PFSK-1 (cell line): ENCODE results near the gene SEMA4G.

Experiments used
- FOXP2 ChIP-seq: optimal IDR thresholded peaks from 2 replicates; pipeline ENCODE3; 2011; ENCODE audit warnings: borderline replicate concordance, control low read depth, inconsistent platforms; ENCODE audit not compliant: insufficient read depth; ENCODE audit errors: extremely low read length, extremely low read depth
- POLR2AphosphoS5 ChIP-seq: IDR thresholded peaks from 2 replicates; pipeline ENCODE4 v1.6.1; 2012; ENCODE audit warnings: low read depth, mild to moderate bottlenecking, control low read depth, low read length, moderate library complexity
- SIN3A ChIP-seq: IDR thresholded peaks from 2 replicates; pipeline ENCODE4 v1.6.1; 2012; ENCODE audit warnings: mild to moderate bottlenecking, low read length, moderate library complexity, borderline replicate concordance; ENCODE audit not compliant: insufficient read depth
- TAF1 ChIP-seq: IDR thresholded peaks from 2 replicates; pipeline ENCODE4 v1.6.1; 2012; ENCODE audit warnings: low read length, control low read depth, borderline replicate concordance; ENCODE audit not compliant: insufficient read depth
- TF ChIP-seq, protein P1 (sequence below), 2 experiments: IDR thresholded peaks; 2 replicates each; pipeline versions ENCODE4 v1.6.1 to v1.8.0; 2011 to 2012; ENCODE audit warnings: low read depth in 2 of 2, low read length in 2 of 2, control low read depth in 1 of 2, inconsistent platforms in 1 of 2, mild to moderate bottlenecking in 1 of 2, moderate library complexity in 1 of 2; ENCODE audit not compliant: insufficient read depth in 1 of 2

Gene SEMA4G

DNA sequence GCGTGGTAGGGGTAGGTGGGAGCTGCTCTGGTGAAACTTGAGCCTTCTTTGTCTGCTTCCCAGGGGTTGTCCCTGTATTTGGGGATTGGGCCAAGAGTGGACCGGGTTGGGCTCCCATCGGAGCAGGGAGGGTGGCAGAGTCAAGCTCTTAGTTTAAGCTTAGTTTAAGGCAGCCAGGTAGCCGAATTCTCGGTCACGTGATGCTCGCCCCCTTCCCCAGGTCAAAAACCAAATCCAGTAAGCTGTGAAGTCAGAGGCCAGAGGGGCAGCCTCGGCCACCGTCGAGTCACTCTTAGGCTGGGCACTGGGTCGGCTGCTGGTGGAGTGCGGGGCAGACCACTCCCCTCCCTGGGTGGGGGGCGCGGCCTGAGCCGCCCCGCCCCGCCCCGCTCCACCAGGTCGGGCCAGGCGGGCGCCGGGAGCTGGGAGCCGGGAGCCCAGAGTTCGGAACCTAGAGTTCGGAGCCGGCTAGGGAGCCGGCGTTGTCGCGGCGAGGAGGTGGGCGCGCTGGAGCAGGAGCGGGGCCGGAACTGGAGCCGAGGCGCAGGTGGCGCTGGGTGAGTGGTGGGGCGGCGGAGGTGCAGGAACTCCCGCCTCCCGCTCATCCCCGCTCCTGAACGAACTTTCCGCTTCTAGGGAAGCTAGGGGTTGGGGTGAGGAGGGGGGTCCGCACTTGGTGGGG is 27.5 kb downstream of the SEMA4G start:
- TF ChIP-seq FOXP2 (no peak), TAF1 (no peak), POLR2AphosphoS5 (peak; percentile 62), SIN3A (no peak)
- TF ChIP-seq, protein P1, sequence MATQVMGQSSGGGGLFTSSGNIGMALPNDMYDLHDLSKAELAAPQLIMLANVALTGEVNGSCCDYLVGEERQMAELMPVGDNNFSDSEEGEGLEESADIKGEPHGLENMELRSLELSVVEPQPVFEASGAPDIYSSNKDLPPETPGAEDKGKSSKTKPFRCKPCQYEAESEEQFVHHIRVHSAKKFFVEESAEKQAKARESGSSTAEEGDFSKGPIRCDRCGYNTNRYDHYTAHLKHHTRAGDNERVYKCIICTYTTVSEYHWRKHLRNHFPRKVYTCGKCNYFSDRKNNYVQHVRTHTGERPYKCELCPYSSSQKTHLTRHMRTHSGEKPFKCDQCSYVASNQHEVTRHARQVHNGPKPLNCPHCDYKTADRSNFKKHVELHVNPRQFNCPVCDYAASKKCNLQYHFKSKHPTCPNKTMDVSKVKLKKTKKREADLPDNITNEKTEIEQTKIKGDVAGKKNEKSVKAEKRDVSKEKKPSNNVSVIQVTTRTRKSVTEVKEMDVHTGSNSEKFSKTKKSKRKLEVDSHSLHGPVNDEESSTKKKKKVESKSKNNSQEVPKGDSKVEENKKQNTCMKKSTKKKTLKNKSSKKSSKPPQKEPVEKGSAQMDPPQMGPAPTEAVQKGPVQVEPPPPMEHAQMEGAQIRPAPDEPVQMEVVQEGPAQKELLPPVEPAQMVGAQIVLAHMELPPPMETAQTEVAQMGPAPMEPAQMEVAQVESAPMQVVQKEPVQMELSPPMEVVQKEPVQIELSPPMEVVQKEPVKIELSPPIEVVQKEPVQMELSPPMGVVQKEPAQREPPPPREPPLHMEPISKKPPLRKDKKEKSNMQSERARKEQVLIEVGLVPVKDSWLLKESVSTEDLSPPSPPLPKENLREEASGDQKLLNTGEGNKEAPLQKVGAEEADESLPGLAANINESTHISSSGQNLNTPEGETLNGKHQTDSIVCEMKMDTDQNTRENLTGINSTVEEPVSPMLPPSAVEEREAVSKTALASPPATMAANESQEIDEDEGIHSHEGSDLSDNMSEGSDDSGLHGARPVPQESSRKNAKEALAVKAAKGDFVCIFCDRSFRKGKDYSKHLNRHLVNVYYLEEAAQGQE (IDR thresholded peaks at IDR 0.05; ENCODE audit: insufficient read depth in 1 of 2, low read depth in 2 of 2, low read length in 2 of 2) = 0 out of 4 replicates have a peak, but pooled peaks of 1 of the 2 experiments have one; percentile 10

DNA sequence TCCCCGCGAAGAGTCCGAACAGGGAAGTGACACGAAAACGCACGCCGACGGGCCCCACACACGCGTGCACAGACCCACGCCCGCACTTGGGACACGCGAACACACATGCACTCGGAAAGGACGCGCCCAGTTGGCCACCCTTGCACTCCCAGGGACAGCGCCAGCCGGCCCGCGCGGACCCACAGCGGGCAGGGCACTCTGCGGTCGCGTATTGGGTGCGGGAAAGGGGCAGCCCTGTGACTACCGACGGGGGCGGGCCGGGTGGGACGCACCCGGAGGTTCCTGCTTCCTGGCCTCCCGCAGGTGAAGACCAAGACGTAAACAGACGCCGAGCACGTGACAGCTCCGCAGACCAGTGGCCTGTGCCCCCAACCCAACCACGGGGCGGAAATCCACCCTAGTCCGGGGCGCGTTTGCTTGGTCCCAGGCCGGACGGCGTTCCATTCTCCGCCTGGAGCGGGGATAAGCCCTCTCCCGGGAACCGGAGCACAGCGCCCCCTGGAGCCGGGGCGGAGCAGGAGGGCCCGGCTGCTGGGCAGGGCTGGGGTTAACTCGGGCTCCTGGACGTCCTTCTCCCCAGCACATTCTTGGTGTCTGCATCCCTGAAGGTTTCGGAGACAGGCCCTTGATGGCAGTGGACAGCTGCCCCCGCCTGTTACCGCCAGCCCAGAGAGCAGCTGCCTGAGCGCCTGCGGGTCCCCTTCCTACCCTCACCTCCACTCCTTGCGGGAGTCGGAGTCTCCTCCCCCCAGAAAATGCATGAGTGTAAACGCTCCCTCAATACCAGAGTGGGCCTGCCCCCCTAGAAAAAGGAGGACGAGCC is 28.3 kb downstream of the SEMA4G start:
- TF ChIP-seq, protein P1 (IDR thresholded peaks at IDR 0.05; ENCODE audit: insufficient read depth in 1 of 2, low read depth in 2 of 2, low read length in 2 of 2) = no peak
- no peak for TF ChIP-seq TAF1
- TF ChIP-seq POLR2AphosphoS5 = no peak
- TF ChIP-seq SIN3A = no peak
- TF ChIP-seq FOXP2 = no peak

DNA sequence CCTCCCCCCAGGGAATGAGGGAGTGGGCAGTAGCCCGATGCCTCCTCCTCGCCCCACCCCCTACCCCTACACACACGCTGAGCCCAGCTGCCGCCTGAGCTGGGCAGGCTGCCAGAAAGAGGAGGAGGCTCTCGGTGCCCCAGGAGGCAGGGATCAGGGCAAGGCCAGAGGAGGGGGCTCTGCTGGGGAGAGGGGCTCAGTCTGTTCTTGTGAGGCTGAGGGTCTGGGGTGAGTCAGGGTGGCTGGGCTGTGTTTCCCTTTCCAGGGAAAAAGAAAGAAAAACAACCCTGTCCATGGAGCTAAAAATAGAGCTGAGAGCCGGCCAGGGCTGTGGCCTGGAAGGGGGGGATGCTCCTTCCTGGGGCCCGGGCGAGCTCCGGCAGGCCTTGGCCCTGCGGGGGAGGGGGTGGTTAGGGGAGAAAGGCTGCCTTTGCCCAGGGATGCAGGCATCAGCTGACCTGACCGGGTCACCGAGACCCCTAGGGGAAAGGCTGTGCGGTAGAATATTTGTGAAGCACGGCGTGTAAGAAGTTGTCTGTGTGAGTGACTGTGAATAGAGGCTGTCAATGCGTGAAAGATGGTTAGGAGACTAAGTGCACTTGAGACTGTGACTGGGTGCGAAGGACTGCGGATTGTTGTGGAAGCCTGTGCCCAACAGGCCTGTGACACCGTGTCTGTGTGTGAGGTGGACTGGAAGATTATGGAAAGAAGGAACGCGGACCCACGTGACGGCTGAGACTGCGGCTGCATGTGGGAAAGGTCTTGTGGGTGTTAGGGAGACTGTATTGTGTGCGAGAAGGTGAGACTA is 29.1 kb downstream of the SEMA4G start:
- TF ChIP-seq, protein P1 (IDR thresholded peaks at IDR 0.05; ENCODE audit: insufficient read depth in 1 of 2, low read depth in 2 of 2, low read length in 2 of 2) = no peak
- no peak for TF ChIP-seq FOXP2
- TF ChIP-seq TAF1 = 0 out of 2 replicates have a peak, but pooled peaks have one; percentile 27
- TF ChIP-seq POLR2AphosphoS5 = no peak
- 0 out of 2 replicates have a peak, but pooled peaks have one; percentile 18 for TF ChIP-seq SIN3A

DNA sequence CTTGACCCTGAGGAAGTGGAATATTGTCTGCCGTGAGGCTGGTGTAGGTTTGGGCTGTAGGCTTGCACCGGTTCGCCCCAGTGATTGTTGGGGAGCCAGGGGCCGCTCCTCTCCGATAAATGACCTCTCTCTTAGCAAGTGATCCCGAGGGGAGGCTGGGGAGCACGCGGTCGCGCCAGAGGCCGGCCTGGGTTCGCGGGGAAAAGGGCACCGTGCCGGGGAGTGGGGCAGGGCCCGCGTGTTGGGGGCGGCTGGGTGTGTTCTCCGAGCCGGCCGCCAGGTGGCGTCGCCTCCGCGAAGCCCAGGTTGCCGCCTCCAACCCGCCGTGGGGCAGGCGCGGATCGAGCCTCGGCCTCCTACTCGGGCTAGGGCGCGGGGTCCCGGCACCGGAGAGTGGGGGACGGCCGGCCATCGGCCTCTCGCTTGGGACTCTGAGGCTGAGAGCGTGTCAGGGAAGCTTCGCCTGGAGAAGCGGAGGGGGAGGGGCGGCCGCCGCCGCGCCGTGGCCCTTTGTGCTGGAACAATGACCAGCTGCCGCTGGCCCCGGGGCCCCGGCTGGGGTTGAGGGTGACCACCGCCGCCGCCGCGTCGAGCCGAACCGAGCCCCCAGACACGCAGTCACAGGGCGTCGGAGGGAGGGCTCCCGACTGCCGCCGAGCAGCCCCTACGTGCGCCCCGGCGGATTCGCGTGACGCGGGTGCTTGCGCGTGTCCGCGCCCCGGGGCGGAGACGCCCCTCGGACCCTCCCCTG is 29.9 kb downstream of the SEMA4G start:
- peak; percentile 71; the same call in 1 of the 2 replicates for TF ChIP-seq TAF1
- TF ChIP-seq SIN3A = peak; percentile 25; the same call in 1 of the 2 replicates
- TF ChIP-seq, protein P1 (IDR thresholded peaks at IDR 0.05; ENCODE audit: insufficient read depth in 1 of 2, low read depth in 2 of 2, low read length in 2 of 2) = no peak
- TF ChIP-seq POLR2AphosphoS5 = peak; percentile 55
